GM18526 (cell line): ENCODE measurements around the gene APCDD1L.

Source experiments
- POLR2A ChIP-seq: IDR thresholded peaks from 3 replicates; pipeline ENCODE4 v1.6.1; 2011; ENCODE audit not compliant: insufficient read length; ENCODE audit errors: extremely low read depth

Gene APCDD1L

GRCh38 chr20:58515233-58516212 is at the start of gene APCDD1L:
Gene APCDD1L (minus strand): TSS chr20:58515399. CDS start chr20:58514707, 692 bp downstream.
- no peak for TF ChIP-seq POLR2A

- TF ChIP-seq POLR2A, result no peak
Observed at GRCh38 chr20:58559368-58559729, 44.1 kb upstream of the APCDD1L start.

- TF ChIP-seq POLR2A, result no peak
Observed at GRCh38 chr20:58558486-58559367, 43.5 kb upstream of the APCDD1L start.

- TF ChIP-seq POLR2A, result no peak
Observed at GRCh38 chr20:58557733-58558342, 42.6 kb upstream of the APCDD1L start.

- no peak for TF ChIP-seq POLR2A
Observed at GRCh38 chr20:58556961-58557360, 41.8 kb upstream of the APCDD1L start.

GRCh38 chr20:58555078-58555765 is 40.0 kb upstream of the APCDD1L start:
- TF ChIP-seq POLR2A, result no peak

GRCh38 chr20:58554541-58554940 is 39.3 kb upstream of the APCDD1L start:
- no peak for TF ChIP-seq POLR2A

- no peak for TF ChIP-seq POLR2A
Observed at GRCh38 chr20:58553841-58554240, 38.6 kb upstream of the APCDD1L start.

GRCh38 chr20:58553166-58553696 is 38.0 kb upstream of the APCDD1L start:
- no peak for TF ChIP-seq POLR2A

GRCh38 chr20:58552366-58552934 is 37.3 kb upstream of the APCDD1L start:
- TF ChIP-seq POLR2A, result no peak

GRCh38 chr20:58551631-58552030 is 36.4 kb upstream of the APCDD1L start:
- no peak for TF ChIP-seq POLR2A

GRCh38 chr20:58550275-58551059 is 35.3 kb upstream of the APCDD1L start:
- no peak for TF ChIP-seq POLR2A

- no peak for TF ChIP-seq POLR2A
Observed at GRCh38 chr20:58549231-58550209, 34.3 kb upstream of the APCDD1L start.
